T-cell (primary cell): ENCODE data around the gene TSGA10IP. TPM values are rescaled to one million over a fixed set of nuclear protein-coding genes. Genes with fewer than 3 reads are reported as not detected.
A peak's percentile ranks its signal among the peaks of the same experiment; 100 is the strongest.

ENCODE experiments used
- ATAC-seq, 4 experiments: fragments of 200-7000 bp in 3 of 4; fragments of 150-1000 bp in 1 of 4; cut with Tn5 transposase; replicated peaks in 1 of 4; 1 replicate in 3 of 4; 2 replicates in 1 of 4; pipeline ENCODE4 v1.10.0; 2021; ENCODE audit warnings: moderate library complexity in 3 of 4, mild to moderate bottlenecking in 2 of 4, moderate number of reproducible peaks in 1 of 4
- CTCF ChIA-PET, 2 donors: fragments of 300-600 bp; sonication (Branson Sonifier 250); formaldehyde crosslinking; loops; one replicate each; lab custom pipeline; 2022; ENCODE audit warnings: antibody characterized with exemption in 2 of 2; lab: Charles Lee
- POLR2A ChIA-PET, 2 donors: fragments of 300-600 bp; sonication (Branson Sonifier 250); formaldehyde crosslinking; loops; one replicate each; lab custom pipeline; 2022; ENCODE audit warnings: antibody characterized with exemption in 2 of 2; lab: Charles Lee
- DNase-seq, 35 experiments: peaks; one replicate each; pipeline versions ENCODE4 v3.0.0 to v3.0.0-alpha.2; 2013 to 2023
- H3K27ac ChIP-seq: one replicate; pipeline ENCODE4 v1.5.1; 2013; ENCODE audit warnings: low read length
- H3K27me3 ChIP-seq, 2 experiments: replicated peaks in 1 of 2; 1 replicate in 1 of 2; 2 replicates in 1 of 2; pipeline versions ENCODE4 v1.6.1 to v1.7.0; 2013; ENCODE audit warnings: low read length in 1 of 2, mixed read lengths in 1 of 2; ENCODE audit not compliant: control insufficient read depth in 2 of 2, insufficient read depth in 2 of 2; ENCODE audit errors: extremely low read depth in 1 of 2
- H3K36me3 ChIP-seq, 2 donors: 1 replicate in 1 of 2; 2 replicates in 1 of 2; pipeline versions ENCODE4 v1.6.1 to v1.7.0; 2013; ENCODE audit warnings: low read length in 1 of 2; ENCODE audit not compliant: control insufficient read depth in 2 of 2, insufficient read depth in 1 of 2; ENCODE audit errors: extremely low read depth in 1 of 2
- H3K4me1 ChIP-seq, 2 experiments: 1 replicate in 1 of 2; 2 replicates in 1 of 2; pipeline versions ENCODE4 v1.6.1 to v1.7.0; 2013; ENCODE audit warnings: low read length in 2 of 2, mixed read lengths in 1 of 2; ENCODE audit not compliant: insufficient read depth in 2 of 2, control insufficient read depth in 1 of 2; ENCODE audit errors: extremely low read depth in 1 of 2
- H3K4me3 ChIP-seq, 2 donors: 1 replicate in 1 of 2; 2 replicates in 1 of 2; pipeline versions ENCODE4 v1.5.1 to v1.7.0; 2013; ENCODE audit warnings: mild to moderate bottlenecking in 2 of 2, low read length in 1 of 2, moderate library complexity in 1 of 2; ENCODE audit not compliant: control insufficient read depth in 1 of 2; ENCODE audit errors: extremely low read depth in 1 of 2
- H3K9me3 ChIP-seq: 2 replicates; pipeline ENCODE4 v1.7.0; 2013
- H3K27ac Mint-ChIP-seq, 2 donors: one replicate each; pipeline ENCODE4 v1.8.0; 2020 to 2021; ENCODE audit warnings: mild to moderate bottlenecking in 2 of 2, mixed read lengths in 2 of 2
- H3K27me3 Mint-ChIP-seq, 2 donors: one replicate each; pipeline ENCODE4 v1.8.0; 2021 to 2022; ENCODE audit warnings: mixed read lengths in 2 of 2
- H3K36me3 Mint-ChIP-seq: one replicate; pipeline ENCODE4 v1.8.0; 2021; ENCODE audit warnings: mixed read lengths
- H3K4me1 Mint-ChIP-seq, 3 donors: one replicate each; pipeline ENCODE4 v1.8.0; 2020 to 2022; ENCODE audit warnings: mixed read lengths in 3 of 3, mild to moderate bottlenecking in 1 of 3
- H3K4me3 Mint-ChIP-seq, 3 donors: one replicate each; pipeline ENCODE4 v1.8.0; 2020 to 2022; ENCODE audit warnings: mild to moderate bottlenecking in 3 of 3, mixed read lengths in 3 of 3, moderate library complexity in 3 of 3
- H3K9me3 Mint-ChIP-seq, 3 donors: one replicate each; pipeline ENCODE4 v1.8.0; 2020 to 2022; ENCODE audit warnings: mixed read lengths in 3 of 3
- WGBS: methylation state at CpG from one replicate; pipeline ENCODE4 v1.1.5; 2013; ENCODE audit warnings: missing lambda C conversion rate; ENCODE audit not compliant: insufficient coverage; 5-methylcytosine and 5-hydroxymethylcytosine counted together
- total RNA-seq, 35 experiments: library from RNA in 6 of 35; stranded (reverse) in 6 of 35; fragments of 120-200 nt in 1 of 35; gene quantifications; one replicate each; pipeline versions ENCODE4 v1.2.1 to v1.2.4 and lab custom pipeline; 2013 to 2026

The TSGA10IP gene
- total RNA-seq, 5 donors from 2014 or later (not counting 1 experiment from before 2014, with no cell fraction given): not detected

DNA sequence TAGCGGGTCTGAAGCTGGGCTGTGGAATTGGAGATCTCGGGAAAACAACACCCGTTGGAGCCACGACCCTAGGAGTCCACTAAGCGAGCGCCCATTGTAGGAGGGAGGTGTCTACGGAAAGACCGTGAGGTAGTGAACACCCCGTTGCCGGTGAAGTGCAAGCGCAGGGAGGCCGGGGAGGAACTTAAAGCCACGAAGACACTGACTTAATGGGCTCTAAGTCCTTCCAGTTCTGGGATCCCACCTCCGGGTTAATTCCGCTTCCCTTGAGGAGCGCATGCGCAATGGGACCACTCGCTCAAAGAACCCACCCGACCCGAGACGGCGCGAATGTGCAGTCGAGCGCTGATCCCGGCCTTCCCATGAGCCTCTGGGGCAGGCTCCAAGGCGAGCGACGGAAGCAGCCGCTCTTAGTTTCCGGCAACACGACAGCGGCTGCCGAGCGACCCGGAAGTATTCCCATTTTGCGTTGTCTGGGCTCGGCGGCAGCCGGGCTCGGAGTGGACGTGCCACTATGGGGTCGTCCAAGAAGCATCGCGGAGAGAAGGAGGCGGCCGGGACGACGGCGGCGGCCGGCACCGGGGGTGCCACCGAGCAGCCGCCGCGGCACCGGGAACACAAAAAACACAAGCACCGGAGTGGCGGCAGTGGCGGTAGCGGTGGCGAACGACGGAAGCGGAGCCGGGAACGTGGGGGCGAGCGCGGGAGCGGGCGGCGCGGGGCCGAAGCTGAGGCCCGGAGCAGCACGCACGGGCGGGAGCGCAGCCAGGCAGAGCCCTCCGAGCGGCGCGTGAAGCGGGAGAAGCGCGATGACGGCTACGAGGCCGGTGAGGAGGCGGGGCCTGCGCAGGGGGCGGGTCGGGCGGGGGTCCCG lies 16.2 kb downstream of the TSGA10IP start, which contains the start of gene SART1:
SART1 (plus strand) TSS at position 468 of the 874 bp plus-strand sequence; CDS start at position 515, 47 bp downstream.
- peaks cover 9 to 31% of the 10 kb centered on the region in 2 donors for H3K36me3 ChIP-seq
- DNase-seq (peak; percentile 87 to 98 (median 95)), ATAC-seq (peak; percentile 87 to 91 (median 89))
- H3K9me3 Mint-ChIP-seq: no peaks in the 10 kb centered on the region
- H3K27ac ChIP-seq: peak within 1 kb of the TSS; percentile 85
- ChIA-PET CTCF (interaction anchor here (0.5 to 1.8 kb wide), 5 partner anchors 73 to 192 kb away, joined by 4 to 7 read pairs (median 5); partner anchors contain the start of gene FIBP (in 2 of the 2)), POLR2A (interaction anchor here (0.6 to 1.0 kb wide), 3 partner anchors 13 to 90 kb away, joined by 3 to 4 read pairs (median 4); partner anchors contain the start of gene CCDC85B (in 1 of the 2))
- H3K4me3 ChIP-seq: peak within 1 kb of the TSS; percentile 76 to 94
- peaks cover 45 to 58% (median 55%) of the 10 kb centered on the region in 3 donors for H3K4me1 Mint-ChIP-seq
- no peaks in the 10 kb centered on the region for H3K27me3 Mint-ChIP-seq
- H3K9me3 ChIP-seq: no peaks in the 10 kb centered on the region
- peak within 1 kb of the TSS; percentile 98 to 99 for H3K27ac Mint-ChIP-seq
- H3K4me3 Mint-ChIP-seq: peak within 1 kb of the TSS; percentile 95 to 99 (median 96)
- whole genome bisulfite sequencing: under 1% methylated on average over 95 of the region's 97 CpGs
- H3K4me1 ChIP-seq: peaks cover 20 to 49% of the 10 kb centered on the region in 2 experiments
- H3K36me3 Mint-ChIP-seq: peaks cover 23% of the 10 kb centered on the region
- no peaks in the 10 kb centered on the region for H3K27me3 ChIP-seq

DNA sequence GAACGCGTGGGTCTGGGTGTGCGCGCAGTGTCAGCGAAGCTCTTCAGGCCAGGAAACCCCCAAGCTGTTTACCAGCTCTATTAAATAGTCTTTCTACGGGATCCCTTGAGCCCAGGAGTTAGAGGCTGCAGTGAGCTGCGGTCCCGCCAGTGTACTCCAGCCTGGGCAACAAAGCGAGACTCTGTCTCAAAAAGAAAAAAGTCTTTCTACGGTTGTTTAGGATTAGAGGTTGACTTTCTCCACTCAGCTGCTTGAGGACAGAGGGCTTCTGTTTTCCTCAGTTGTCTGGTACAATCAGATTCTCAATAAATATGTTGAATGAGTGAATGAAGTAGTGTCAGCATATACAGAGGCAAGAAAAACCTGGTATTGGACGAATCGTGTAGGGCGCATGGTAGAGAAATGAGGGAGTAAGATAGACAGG lies 16.9 kb downstream of the TSGA10IP start:
- no peaks in the 10 kb centered on the region for H3K9me3 Mint-ChIP-seq
- H3K4me3 Mint-ChIP-seq: peak overlapping the region; percentile 95 to 99 (median 96)
- peak overlapping the region; percentile 36 to 92 for H3K27ac Mint-ChIP-seq
- no peaks in the 10 kb centered on the region for H3K27me3 ChIP-seq
- H3K27ac ChIP-seq: peak overlapping the region; percentile 60
- peaks cover 17 to 42% of the 10 kb centered on the region in 2 experiments for H3K4me1 ChIP-seq
- WGBS: 8% methylated on average over 12 of the region's 13 CpGs
- H3K9me3 ChIP-seq: no peaks in the 10 kb centered on the region
- H3K4me1 Mint-ChIP-seq: peaks cover 39 to 51% (median 48%) of the 10 kb centered on the region in 3 donors
- peaks cover 15 to 37% of the 10 kb centered on the region in 2 donors for H3K36me3 ChIP-seq
- no peaks in the 10 kb centered on the region for H3K27me3 Mint-ChIP-seq
- POLR2A ChIA-PET: interaction anchor here (0.6 to 1.0 kb wide), 3 partner anchors 12 to 91 kb away, joined by 3 to 4 read pairs (median 4); partner anchors contain the start of gene CCDC85B (in 1 of the 2)
- H3K4me3 ChIP-seq: peak overlapping the region; percentile 38 to 76
- peak in 1 of 4 experiments; percentile 1 for ATAC-seq
- CTCF ChIA-PET: interaction anchor here in 1 of 2 donors (0.5 to 1.8 kb wide), 4 partner anchors 74 to 193 kb away, joined by 4 to 7 read pairs (median 5); partner anchors contain the start of gene FIBP
- DNase-seq: peak in 11 of 35 experiments; percentile 35 to 74 (median 44)
- H3K36me3 Mint-ChIP-seq: peaks cover 23% of the 10 kb centered on the region

DNA sequence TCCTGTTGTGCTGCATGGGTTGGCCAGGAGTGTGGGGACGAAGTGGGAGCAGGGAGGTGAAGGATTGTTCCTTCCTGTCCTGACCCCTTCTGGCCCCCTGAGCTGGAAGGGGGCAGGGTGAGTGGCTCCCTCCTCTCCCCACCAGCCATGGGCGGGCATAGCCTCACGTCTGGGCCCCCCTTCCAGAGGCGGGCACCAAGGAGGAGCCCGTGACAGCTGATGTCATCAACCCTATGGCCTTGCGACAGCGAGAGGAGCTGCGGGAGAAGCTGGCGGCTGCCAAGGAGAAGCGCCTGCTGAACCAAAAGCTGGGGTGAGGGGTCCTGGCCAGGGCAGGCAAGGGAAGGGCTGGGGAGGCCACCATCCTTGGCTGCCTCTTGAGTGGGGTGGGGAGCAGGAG lies 19.6 kb downstream of the TSGA10IP start:
- H3K27ac ChIP-seq: no peak overlapping the region
- H3K9me3 ChIP-seq: no peaks in the 10 kb centered on the region
- no peak overlapping the region for H3K4me3 Mint-ChIP-seq
- POLR2A ChIA-PET: interaction anchor here in 1 of 2 donors (0.6 kb wide), 1 partner anchor 14 kb away, joined by 4 read pairs; no protein-coding TSS in a partner anchor
- DNase-seq: no peak
- H3K4me1 ChIP-seq: peaks cover 13 to 30% of the 10 kb centered on the region in 2 experiments
- 95% methylated on average over 6 of the region's 10 CpGs for WGBS
- H3K36me3 ChIP-seq: peaks cover 25 to 65% of the 10 kb centered on the region in 2 donors
- H3K36me3 Mint-ChIP-seq: peaks cover 36% of the 10 kb centered on the region
- no peaks in the 10 kb centered on the region for H3K9me3 Mint-ChIP-seq
- H3K27me3 Mint-ChIP-seq: no peaks in the 10 kb centered on the region
- ATAC-seq: no peak
- peaks cover 34 to 44% (median 38%) of the 10 kb centered on the region in 3 donors for H3K4me1 Mint-ChIP-seq
- no peaks in the 10 kb centered on the region for H3K27me3 ChIP-seq
- H3K27ac Mint-ChIP-seq: no peak overlapping the region
- H3K4me3 ChIP-seq: no peak overlapping the region
- CTCF ChIA-PET: interaction anchor here in 1 of 2 donors (0.6 to 0.9 kb wide), 2 partner anchors 24 to 116 kb away, joined by 3 to 5 read pairs; no protein-coding TSS in a partner anchor

DNA sequence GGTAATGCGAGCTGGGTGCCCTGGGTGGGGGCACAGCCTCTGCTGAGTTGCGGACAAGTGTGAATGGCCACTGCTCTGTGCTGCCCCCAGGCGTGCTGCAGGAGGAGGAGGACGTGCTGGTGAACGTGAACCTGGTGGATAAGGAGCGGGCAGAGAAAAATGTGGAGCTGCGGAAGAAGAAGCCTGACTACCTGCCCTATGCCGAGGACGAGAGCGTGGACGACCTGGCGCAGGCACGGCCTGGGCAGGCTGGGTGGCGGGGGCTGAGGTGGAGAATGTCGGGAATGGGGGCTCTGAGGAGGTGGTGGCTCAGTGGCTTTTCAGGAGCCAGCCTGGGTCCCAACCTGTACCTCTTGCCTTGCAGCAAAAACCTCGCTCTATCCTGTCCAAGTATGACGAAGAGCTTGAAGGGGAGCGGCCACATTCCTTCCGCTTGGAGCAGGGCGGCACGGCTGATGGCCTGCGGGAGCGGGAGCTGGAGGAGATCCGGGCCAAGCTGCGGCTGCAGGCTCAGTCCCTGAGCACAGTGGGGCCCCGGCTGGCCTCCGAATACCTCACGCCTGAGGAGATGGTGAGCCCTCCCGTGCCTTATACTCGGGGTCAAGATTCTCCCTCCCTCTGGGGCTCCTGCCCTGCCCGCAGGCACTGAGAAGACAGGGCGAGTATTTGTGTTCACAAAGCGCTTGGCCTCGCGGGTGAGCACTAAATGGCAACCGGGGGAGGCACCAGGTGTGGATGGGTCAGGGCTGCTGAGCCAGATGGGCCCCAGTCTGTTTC lies 20.9 kb downstream of the TSGA10IP start:
- H3K4me1 Mint-ChIP-seq: peaks cover 36 to 43% (median 41%) of the 10 kb centered on the region in 3 donors
- H3K36me3 Mint-ChIP-seq: peaks cover 42% of the 10 kb centered on the region
- ChIA-PET CTCF (interaction anchor here in 1 of 2 donors (1.6 kb wide), 1 partner anchor 80 kb away, joined by 7 read pairs; no protein-coding TSS in a partner anchor), POLR2A (interaction anchor here in 1 of 2 donors (0.7 kb wide), 1 partner anchor 40 kb away, joined by 3 read pairs; no protein-coding TSS in a partner anchor)
- Histone ChIP-seq H3K9me3 (no peaks in the 10 kb centered on the region), H3K36me3 (peaks cover 31 to 72% of the 10 kb centered on the region in 2 donors), H3K4me1 (peaks cover 13 to 24% of the 10 kb centered on the region in 2 experiments), H3K27ac (no peak overlapping the region), H3K4me3 (no peak overlapping the region), H3K27me3 (no peaks in the 10 kb centered on the region)
- H3K9me3 Mint-ChIP-seq: no peaks in the 10 kb centered on the region
- WGBS: 96% methylated on average over 36 of the region's 36 CpGs
- DNase-seq: no peak
- H3K27me3 Mint-ChIP-seq: no peaks in the 10 kb centered on the region
- H3K4me3 Mint-ChIP-seq: no peak overlapping the region
- ATAC-seq: no peak
- H3K27ac Mint-ChIP-seq: no peak overlapping the region

DNA sequence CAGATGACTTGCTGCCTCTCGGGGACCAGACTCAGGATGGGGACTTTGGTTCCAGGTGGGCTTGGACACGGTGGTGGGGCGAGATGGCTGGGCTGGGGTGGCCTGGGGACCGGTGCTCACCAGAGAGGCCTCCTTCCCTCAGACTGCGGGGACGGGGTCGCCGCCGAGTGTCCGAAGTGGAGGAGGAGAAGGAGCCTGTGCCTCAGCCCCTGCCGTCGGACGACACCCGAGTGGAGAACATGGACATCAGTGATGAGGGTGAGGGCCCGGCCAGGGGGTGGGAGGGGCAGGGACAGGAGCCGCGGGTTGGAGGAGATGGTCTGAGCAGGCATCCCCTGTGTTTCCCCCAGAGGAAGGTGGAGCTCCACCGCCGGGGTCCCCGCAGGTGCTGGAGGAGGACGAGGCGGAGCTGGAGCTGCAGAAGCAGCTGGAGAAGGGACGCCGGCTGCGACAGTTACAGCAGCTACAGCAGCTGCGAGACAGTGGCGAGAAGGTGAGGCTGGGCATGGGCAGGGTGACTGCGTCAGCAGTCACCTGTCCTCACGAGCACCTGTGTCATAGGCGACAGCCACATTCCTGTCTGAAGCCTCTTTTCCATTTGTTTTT lies 22.2 kb downstream of the TSGA10IP start:
- no peak for DNase-seq
- H3K36me3 ChIP-seq: peaks cover 31 to 79% of the 10 kb centered on the region in 2 donors
- no peak for ATAC-seq
- no peaks in the 10 kb centered on the region for H3K9me3 Mint-ChIP-seq
- H3K27me3 ChIP-seq: no peaks in the 10 kb centered on the region
- CTCF ChIA-PET: interaction anchor here in 1 of 2 donors (1.6 kb wide), 1 partner anchor 81 kb away, joined by 7 read pairs; no protein-coding TSS in a partner anchor
- H3K4me1 ChIP-seq: peaks cover 9 to 18% of the 10 kb centered on the region in 2 experiments
- no peak overlapping the region for H3K27ac ChIP-seq
- H3K4me3 Mint-ChIP-seq: no peak overlapping the region
- H3K4me1 Mint-ChIP-seq: peaks cover 28 to 34% (median 31%) of the 10 kb centered on the region in 3 donors
- no peak overlapping the region for H3K4me3 ChIP-seq
- peaks cover 42% of the 10 kb centered on the region for H3K36me3 Mint-ChIP-seq
- H3K27ac Mint-ChIP-seq: no peak overlapping the region
- POLR2A ChIA-PET: interaction anchor here in 1 of 2 donors (0.6 kb wide), 1 partner anchor 52 kb away, joined by 4 read pairs; no protein-coding TSS in a partner anchor
- no peaks in the 10 kb centered on the region for H3K9me3 ChIP-seq
- WGBS: 97% methylated on average over 24 of the region's 30 CpGs
- no peaks in the 10 kb centered on the region for H3K27me3 Mint-ChIP-seq
